KG1 (cell line): Measurements from ENCODE around the gene SHD.

Source experiments
- DNase-seq: peaks from one replicate; lab custom pipeline; 2025; lab: John Stamatoyannopoulos, UW

SHD gene

DNA sequence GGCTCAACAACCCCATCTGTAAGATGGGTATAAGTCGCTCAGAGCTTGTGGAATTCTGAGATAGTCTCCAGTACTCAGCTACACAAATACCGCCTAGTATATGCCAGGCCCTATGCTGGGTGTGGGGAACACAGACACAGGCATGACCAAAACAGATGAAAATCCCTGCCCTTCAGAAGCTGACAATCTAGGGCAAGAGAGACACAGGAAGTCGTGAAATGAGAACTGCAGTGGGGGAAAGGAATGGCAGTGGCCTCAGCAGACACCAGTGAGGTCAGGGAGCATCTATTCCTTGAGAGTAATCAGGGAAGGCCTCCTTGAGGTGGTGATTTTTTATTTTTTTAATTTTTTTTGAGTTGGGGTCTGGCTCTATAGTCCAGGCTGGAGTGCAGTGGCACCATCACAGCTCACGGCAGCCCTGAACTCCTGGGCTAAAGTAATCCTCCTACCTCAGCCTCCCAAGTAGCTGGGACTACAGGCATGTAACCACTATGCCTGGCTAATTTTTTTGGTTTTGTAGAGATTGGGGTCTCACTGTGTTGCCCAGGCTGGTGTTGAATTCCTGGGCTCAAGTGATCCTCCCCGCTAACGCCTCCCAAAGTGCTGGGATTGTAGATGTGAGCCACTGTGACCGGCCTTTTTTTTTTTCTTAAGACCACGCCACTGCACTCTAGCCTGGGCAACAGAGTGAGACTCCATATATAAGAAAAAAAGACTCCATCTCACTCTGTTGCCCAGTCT lies 19.9 kb downstream of the SHD start:
- no peak for DNase-seq

DNA sequence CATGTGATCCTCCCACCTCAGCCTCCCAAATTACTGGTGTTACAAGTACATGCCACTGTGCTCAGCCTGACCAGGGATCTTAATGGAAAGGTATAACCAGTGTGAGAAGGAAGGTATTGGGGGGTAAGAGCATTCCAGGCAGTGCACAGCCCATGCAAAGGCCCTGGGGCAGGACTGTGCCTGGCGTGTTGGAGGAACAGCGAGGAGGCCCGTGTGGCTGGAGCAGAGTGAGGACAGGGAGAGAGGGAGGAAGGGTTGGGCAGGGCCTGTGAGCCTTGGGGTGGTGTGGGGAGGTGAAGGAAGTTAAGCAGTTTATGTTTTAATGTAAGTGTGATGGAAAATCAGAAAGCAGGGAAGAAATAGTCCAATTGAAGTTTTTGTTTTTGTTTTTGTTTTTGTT lies 21.5 kb downstream of the SHD start:
- DNase-seq, result no peak

DNA sequence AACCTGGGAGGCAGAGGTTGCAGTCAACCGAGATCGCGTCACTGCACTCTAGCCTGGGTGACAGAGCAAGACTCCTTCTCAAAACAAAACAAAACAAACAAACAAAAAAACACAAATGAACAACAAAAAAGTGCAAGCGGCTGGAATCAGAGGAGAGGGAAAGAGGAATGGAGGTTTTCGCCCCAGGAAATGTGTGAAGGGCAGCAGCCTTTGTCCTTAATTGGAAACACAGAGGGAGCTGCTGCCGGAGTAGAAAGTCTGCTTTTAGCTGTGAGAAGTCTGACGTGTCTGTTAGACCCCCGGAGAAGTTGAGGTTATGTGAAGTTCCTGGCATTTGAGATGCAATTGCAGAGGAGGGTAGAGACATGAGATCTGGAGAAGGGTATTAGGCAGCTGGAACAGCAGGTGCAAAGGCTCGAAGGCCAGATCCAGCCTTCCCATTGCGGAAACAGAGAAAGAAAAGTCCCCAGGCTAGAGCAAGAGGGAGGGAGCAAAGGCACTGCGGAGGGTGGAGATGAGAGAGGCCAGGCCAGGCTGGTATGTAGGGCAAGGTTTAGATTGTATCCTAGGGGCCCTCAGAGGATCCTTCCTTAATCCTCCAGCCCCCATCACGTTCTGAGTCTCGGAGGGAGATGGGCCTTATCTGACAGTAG lies 22.6 kb downstream of the SHD start:
- DNase-seq, result no peak

DNA sequence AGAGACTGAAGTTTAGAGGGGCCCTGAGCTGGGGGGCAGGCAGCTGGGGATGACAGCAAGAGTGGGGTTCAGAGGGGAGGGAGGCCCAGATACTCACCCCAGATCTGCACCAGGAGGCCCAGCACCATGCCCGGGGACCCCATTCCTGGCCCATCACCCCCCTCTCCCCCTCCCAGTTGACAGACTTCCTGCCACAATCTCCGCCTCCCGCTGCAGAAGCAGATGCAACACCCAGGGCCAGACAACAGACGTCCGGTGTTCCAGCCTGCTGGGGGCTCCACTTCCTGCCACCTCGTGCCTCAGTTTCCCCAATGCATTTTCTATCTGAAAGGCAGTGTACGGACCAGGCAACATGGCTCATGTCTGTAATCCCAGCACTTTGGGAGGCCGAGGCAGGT lies 23.2 kb downstream of the SHD start, which contains the start of gene TMIGD2:
TSS of gene TMIGD2 (minus strand) at position 147 of the 398 bp plus-strand sequence. CDS start at position 143, 4 bp downstream.
- no peak for DNase-seq

DNA sequence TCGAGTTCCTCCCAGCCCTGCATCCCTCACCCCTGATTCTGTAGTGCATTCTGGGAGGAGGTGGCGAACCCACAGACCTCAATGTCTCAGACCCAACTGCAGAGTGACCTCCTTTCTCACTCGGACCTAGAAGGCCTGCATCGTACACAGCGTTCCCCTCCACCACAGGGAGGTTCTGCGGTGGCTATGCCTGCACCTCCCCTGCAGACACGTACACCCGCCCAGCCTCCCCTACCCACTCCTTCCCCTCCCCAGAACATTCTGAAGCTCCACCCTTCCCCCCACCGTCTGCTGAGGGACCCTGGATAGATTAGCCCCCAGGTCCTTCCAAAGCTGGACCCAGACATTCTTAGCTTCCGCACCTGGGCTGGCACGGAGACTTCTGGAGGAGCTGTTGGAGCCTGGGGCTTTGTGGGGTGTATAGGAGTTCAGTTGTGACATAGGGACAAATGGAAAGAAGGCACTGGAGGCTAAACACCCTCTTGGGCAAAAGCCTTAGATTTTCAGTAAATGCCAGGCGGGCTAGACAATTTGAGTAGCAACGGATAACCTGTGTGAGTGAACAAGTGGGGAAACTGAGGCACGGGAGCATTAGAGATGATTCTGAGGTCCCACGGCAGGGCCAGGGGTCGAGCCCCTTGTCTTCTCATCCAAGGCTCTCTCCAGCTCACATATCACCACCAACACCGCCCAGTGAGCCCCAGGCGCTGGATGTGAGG lies 24.9 kb downstream of the SHD start:
- DNase-seq, result no peak

DNA sequence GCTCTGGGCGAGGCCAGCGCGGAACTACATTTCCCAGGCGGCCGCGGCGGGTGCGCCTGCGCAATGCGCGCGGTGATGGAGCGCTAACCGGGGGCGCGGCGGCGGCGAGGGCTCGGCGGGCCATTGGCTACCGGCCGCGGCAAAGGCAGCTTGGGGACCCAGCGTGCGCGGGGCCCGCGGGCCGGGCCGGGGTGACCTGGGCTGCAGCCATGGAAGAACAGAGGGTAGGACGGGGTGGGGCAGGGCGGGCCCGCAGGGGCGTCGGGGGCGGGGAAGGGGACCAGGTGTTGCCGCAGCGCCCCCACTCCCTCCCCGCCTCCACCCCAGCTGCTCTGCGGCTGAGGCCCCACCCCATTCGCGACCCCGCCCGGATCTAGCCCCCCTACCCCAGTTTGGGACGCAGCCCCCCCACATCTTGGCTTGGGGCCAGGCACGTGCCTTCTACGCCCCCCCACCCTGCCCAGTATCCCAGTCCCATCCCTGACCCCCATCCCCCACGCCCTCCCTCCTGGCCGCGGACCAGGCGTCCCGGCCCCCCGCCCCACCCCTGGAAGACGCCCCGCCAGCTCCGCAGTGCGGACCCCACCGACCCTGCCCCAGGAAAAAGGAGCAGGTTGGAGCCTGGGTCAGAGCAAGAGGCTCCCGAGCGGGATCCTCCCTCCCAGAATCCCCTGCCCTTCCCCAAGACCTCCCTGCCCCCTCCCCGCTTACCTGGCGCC lies 25.6 kb downstream of the SHD start, which contains the start of gene FSD1:
TSS of gene FSD1 (plus strand) at position 61 of the 719 bp plus-strand sequence. CDS start at position 210, 149 bp downstream.
- peak; percentile 12 for DNase-seq

DNA sequence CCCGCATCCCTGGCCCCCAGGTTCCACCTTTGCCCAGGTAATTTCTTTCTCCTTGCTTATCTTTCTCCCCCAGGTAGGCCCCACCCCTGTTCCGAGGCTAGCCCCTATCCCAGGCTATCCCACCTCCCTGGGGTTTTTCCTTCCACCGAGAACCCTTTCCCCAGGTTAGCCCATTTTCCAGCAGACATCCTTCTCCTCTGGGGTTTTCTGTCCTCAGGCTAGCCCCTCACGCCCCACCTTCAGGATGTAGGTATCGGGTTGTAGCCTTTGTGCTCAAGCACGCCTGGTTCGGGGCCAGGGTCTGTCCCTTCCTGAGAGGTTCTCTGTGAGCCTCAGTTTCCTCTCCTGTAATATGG lies 26.2 kb downstream of the SHD start:
- no peak for DNase-seq

DNA sequence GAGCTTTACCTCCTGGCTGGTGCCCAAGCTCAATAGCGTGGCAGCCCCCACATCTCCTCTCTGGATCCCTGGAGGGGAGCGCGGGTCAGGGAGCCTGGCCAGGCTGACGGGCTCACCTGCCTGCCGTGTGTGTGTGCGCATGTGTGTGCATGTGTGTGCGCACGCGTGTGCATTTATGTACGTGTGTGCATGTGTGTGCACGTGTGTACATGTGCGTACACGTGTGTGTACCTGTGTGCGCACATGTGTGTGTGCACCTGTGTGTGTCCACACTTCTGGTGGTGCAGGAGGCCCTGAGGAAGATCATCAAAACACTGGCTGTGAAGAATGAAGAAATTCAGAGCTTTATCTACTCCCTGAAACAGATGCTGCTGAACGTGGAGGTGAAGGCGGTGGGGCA lies 26.6 kb downstream of the SHD start:
- no peak for DNase-seq

DNA sequence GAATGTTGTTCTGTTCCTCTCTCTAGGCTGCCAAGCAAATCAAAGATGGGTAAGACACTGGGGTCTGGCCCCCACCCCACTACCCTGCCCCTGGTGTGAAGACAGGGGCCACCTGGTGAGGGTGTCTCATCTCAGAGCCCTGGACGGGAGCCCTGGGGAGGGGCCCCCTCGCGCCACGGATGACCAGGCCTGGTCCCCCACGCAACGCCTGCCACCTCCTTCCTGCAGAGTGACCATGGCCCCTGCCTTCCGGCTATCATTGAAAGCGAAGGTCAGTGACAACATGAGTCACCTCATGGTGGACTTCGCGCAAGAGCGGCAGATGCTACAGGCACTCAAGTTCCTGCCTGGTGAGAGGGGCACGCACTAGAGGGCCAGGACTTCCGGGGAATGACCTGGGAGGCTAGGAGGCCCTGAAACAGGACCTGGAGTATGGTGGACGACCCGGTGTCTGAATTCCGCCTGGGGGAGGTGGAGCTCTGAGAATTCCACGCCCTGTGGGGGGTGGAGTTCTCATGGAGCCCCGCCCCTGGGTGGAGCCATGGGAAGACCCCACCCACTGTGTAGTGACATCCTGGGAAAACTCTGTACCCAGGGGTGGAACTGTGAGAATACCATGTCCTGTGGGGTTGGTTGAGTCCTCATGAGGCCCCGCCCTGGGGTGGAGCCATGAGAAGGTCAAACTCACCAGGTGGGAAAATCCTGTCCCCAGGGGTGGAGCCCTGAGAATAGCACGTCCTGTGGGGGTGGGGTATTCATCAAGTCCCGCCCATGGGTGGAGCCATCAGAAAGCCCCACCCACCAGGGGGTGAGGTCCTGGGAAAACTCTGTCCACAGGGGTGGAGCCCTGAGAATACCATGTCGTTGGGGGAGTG lies 31.4 kb downstream of the SHD start:
- no peak for DNase-seq

DNA sequence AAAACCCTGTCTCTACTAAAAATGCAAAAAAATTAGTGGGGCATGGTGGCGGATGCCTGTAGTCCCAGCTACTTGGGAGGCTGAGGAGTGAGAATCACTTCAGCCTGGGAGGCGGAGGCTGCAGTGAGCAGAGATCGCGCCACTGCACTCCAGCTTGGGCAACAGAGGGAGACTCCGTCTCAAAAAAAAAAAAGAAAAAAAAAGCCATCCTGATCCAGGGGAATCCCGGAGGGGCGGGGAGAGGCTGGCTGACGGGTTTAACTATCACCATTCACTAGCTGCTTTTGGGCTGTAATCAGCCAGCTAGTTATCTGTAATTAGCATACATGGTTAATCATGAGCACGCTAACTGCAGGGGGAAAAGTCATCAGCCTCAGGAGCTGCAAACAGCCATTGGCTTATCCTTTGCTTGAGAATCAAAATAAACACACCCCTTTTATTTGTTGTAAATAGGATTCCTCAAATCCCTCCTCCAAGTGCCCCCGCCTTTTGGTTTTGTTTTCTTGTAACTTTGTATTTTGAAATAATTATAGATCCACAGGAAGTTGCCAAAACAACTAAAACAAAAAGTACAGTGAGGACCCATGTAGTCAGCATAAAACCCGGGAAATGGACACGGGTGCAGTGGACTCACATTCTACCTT lies 34.9 kb downstream of the SHD start:
- DNase-seq, result no peak

DNA sequence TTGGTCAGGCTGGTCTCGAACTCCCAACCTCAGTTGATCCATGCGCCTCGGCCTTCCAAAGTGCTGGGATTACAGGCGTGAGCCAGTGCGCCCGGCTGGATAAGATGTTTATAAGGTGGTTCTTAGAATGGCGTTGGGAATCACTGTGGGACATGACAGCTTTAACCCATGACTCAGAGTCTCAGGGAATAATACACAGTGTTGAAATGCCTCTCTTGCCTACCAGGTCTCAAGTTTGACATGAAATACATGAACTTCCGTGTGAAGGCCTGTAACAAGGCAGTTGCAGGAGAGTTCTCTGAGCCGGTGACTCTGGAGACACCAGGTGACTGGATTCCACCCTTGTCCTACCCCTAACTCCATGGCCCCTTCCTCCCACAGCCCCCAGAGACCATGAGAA lies 37.9 kb downstream of the SHD start:
- DNase-seq, result no peak

DNA sequence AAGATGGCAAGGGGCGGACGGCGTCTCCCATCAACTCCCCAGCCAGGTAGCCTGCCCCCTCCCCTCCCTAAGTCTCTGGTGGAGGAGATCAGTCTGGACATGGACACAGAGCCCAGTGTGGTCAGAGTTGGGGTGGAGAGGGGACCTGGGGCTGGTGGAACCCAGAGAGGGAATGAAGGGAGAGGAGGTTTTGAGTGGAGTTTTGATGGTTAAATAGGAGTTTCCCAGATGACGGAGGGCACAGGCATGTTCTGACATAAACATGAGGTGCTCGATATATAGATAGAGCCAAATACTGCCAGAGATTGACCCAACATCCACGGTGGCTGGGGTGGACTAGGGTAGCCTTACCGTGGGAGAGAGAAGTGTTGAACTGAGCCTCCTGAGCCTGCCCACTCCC lies 39.4 kb downstream of the SHD start:
- DNase-seq, result no peak

DNA sequence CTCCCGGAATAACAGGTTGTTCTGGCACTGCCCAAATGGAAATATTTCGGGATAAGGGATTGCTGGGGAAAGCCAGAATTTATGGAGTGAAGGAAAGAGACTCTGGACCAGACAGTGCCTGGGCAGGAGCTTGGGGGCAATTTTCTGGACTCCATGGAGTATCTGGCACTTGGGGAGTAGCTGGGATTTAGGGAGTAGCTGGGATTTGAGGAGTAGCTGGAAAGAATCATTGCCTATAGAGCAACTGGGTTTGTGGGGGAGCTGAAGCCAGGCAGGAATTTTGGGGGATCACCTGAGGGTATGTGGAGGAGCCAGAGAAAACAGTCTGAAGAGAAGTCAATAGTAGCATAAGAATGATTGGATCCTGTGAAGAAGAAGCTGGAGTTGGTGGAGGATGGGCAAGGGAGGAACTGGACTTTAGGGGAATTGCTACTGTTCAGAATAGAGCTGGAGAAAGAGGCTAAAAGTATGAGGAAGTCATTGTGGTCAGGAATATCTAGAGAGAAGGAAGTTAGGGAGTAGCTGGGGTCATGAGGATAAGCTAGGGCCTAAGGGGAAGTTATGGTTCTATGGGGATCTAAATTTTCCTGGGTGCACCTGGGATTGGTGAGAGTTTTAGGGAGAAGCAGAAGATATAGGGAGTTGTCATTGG lies 40.1 kb downstream of the SHD start:
- DNase-seq, result no peak

DNA sequence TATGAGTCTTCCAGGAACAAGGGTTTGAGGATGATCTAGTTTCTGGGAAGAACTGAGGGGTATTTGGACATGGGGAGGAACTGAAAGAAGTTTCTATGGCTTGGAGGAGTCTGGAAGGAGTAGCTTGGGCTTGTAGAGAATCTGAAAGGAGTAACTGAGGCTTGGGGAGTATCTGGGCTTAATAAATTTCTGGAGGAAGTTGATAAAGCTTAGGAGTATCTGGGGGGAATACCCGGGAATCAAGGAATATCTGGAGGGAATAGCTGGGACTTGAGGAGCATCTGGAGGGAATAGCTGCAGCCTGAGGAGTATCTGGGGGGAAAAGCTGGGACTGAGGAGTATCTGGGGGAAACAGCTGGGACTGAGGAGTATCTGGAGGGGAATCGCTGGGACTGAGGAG lies 41.4 kb downstream of the SHD start:
- DNase-seq, result no peak

DNA sequence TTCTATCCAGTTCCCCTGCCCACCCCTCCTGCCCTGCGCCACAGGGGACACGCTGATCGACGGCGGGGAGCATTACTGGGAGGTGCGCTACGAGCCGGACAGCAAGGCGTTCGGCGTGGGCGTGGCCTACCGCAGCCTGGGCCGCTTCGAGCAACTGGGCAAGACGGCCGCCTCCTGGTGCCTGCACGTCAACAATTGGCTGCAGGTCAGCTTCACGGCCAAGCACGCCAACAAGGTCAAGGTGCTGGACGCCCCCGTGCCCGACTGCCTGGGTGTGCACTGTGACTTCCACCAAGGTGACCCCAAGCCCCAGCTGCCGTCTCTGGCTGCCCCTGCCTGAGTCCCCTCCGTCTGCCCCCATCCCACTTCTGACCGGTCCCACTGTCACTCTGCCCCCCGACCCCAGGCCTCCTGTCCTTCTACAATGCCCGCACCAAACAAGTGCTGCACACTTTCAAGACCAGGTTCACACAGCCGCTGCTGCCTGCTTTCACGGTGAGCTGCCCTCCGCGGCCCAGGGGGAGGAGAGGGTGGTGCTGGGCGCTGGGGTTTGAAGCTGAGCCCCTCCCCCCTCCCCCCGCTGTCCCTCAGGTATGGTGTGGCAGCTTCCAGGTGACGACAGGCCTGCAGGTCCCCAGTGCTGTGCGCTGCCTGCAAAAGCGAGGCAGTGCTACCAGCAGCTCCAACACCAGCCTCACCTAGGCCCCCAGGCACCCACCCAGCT lies 44.0 kb downstream of the SHD start:
- DNase-seq, result no peak

DNA sequence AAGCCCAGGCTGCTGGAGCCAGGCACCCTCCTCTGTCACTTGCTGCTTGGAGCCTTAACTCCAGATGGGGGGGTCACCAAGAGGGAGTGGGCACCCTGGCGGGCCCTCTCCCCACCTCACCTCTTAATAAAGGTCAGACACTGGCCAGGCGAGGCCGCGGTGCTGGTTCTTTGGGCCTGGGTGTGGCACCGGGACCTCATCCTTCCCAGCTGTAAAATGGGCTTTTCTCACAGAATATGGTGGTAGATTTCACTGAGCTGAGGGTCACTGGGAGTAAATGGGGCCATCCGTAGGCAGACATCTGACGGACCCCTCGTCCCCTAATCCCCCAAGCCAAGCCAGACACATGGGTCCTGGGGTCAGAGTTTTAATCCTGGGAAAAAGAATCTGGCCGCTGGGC lies 44.6 kb downstream of the SHD start:
- no peak for DNase-seq

DNA sequence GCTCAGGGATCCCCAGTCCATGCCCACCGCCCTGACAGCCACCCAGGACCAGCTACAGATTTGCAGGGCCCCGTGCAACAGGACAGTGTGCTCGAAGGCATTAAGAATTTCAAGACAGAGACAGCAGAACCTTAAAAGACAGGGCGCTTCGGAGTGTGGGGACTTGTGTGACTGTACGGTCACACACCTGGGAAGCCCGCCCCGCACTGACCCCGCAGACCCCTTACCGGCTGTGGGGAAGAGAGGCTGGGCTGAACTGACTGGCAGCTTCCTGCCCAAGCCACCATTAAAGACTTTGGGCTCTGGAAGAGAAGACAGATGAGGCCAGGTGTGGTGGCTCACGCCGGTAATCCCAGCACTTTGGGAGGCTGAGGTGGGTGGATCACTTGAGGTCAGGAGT lies 45.2 kb downstream of the SHD start:
- no peak for DNase-seq

DNA sequence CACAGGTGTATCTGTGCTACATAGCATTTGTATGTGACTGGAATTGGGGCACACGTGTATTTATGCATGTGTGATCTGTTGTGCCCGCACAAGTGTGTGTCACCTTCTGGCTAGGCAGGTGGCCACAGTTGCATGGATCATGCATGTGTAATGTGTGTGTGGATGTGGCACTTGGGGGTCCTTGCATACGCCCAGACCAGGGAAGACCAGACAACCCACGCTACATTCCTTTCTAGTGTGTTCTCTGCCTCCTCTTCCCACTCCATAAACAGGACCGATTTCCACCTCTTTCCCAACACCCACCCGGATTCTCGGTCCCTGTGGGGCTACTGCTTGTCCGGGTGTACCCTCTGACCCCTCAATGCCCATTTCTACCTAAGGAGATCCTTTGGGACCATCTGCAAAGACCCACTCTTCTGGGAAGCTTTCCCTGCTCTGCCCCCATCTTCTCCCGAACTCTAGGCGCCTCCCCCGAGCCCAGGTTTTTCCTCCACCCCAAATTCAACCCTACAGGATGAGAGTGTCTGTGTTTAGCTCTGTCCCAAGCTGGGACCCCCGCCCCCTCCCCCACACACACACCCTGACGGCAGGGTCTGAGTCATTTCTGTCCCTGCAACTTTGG lies 47.3 kb downstream of the SHD start:
- no peak for DNase-seq

DNA sequence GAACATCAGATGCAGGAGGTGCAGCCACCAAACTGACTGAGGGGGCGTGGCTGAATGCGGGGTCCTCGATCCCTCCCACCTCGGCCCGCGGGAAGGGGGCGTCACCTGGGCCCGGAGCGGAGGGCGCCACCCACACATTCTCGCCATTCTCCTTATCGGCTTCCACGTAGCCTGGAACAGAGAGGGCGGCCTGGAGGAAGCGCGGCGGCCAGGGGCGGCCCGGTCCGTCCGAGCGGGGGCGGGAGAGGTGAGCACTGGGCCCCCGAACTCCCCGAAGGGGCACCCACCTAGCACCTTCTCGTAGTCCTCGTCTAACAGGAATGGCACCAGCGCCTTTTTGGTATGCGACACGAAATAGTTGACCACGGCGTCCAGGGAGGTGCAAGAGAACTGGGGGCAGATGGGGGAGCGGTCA lies 47.8 kb downstream of the SHD start:
- no peak for DNase-seq
